IMR-90 (cell line): ENCODE measurements around the gene NACC1. TPM values are rescaled to one million over a fixed set of nuclear protein-coding genes. Genes with fewer than 3 reads are reported as not detected.

Experiments used
- ATAC-seq: fragments of 200-7000 bp; cut with Tn5 transposase; 2 replicates; pipeline ENCODE4 v1.9.1; 2020; ENCODE audit warnings: low read depth, mild to moderate bottlenecking, moderate library complexity
- BruUV-seq: library from RNA; stranded (reverse); fragments of 400-500 nt; replicated peaks from 2 replicates; lab custom pipeline; 2021; lab: Mats Ljungman, UMichigan
- CTCF ChIA-PET: fragments of 300-600 bp; formaldehyde crosslinking; extraction: SDS; loops from one replicate; lab custom pipeline; 2021; ENCODE audit warnings: antibody characterized with exemption; lab: Yijun Ruan, JAX
- POLR2A ChIA-PET: fragments of 300-600 bp; sonication (Branson Sonifier 250); formaldehyde crosslinking; loops from one replicate; lab custom pipeline; 2022; ENCODE audit warnings: antibody characterized with exemption; ENCODE audit not compliant: unreplicated experiment; lab: Charles Lee
- DNase-seq: peaks from one replicate; pipeline ENCODE4 v3.0.0; 2013
- H2AFZ ChIP-seq: replicated peaks from 2 replicates; pipeline ENCODE3; 2013; ENCODE audit warnings: low read length, mild to moderate bottlenecking; ENCODE audit not compliant: poor library complexity
- H2AK5ac ChIP-seq: 2 replicates; pipeline ENCODE4 v1.6.1; 2013; ENCODE audit warnings: low read depth, low read length, inconsistent platforms
- H2AK9ac ChIP-seq: replicated peaks from 2 replicates; pipeline ENCODE3; 2013; ENCODE audit warnings: mild to moderate bottlenecking, low read depth, low read length, moderate library complexity; ENCODE audit not compliant: poor library complexity
- H2BK120ac ChIP-seq: 2 replicates; pipeline ENCODE4 v1.6.1; 2013; ENCODE audit warnings: low read depth, low read length, inconsistent platforms
- H2BK15ac ChIP-seq: 3 replicates; pipeline ENCODE4 v1.6.1; 2013; ENCODE audit warnings: low read depth, low read length, inconsistent platforms
- H2BK20ac ChIP-seq: 2 replicates; pipeline ENCODE4 v1.6.1; 2013; ENCODE audit warnings: low read depth, mild to moderate bottlenecking, inconsistent platforms, low read length, moderate library complexity
- H2BK5ac ChIP-seq: 2 replicates; pipeline ENCODE4 v1.6.1; 2013; ENCODE audit warnings: mild to moderate bottlenecking, low read depth, low read length, inconsistent platforms; ENCODE audit not compliant: poor library complexity, severe bottlenecking
- H3K14ac ChIP-seq: replicated peaks from 2 replicates; pipeline ENCODE4 v1.6.1; 2013; ENCODE audit warnings: low read depth, low read length, inconsistent platforms
- H3K18ac ChIP-seq: 2 replicates; pipeline ENCODE4 v1.6.1; 2013; ENCODE audit warnings: low read depth, low read length, control low read depth
- H3K23ac ChIP-seq: 2 replicates; pipeline ENCODE4 v1.6.1; 2013; ENCODE audit warnings: low read depth, low read length, inconsistent platforms
- H3K27ac ChIP-seq: 2 replicates; pipeline ENCODE4 v1.5.1; 2013; ENCODE audit warnings: mild to moderate bottlenecking, control low read depth, low read length; ENCODE audit not compliant: insufficient read depth
- H3K27me3 ChIP-seq: 2 replicates; pipeline ENCODE4 v1.6.1; 2013; ENCODE audit warnings: low read length; ENCODE audit not compliant: control insufficient read depth, insufficient read depth
- H3K36me3 ChIP-seq: 2 replicates; pipeline ENCODE4 v1.6.1; 2013; ENCODE audit warnings: low read length, mixed read lengths; ENCODE audit not compliant: control insufficient read depth, insufficient read depth
- H3K4ac ChIP-seq: 2 replicates; pipeline ENCODE4 v1.6.1; 2013; ENCODE audit warnings: low read depth, low read length, inconsistent platforms
- H3K4me1 ChIP-seq: 2 replicates; pipeline ENCODE4 v1.6.1; 2013; ENCODE audit warnings: low read length, mixed read lengths; ENCODE audit not compliant: control insufficient read depth, insufficient read depth
- H3K4me2 ChIP-seq: 2 replicates; pipeline ENCODE4 v1.6.1; 2013; ENCODE audit warnings: low read depth, mild to moderate bottlenecking, control low read depth, low read length, moderate library complexity
- H3K4me3 ChIP-seq: 2 replicates; pipeline ENCODE4 v1.5.1; 2013; ENCODE audit warnings: low read depth, mild to moderate bottlenecking, control low read depth, low read length, moderate library complexity; ENCODE audit not compliant: insufficient read depth
- H3K56ac ChIP-seq: 2 replicates; pipeline ENCODE4 v1.6.1; 2013; ENCODE audit warnings: low read length, inconsistent platforms; ENCODE audit not compliant: insufficient read depth; ENCODE audit errors: extremely low read depth
- H3K79me1 ChIP-seq, 2 experiments: 2 replicates each; pipeline ENCODE4 v1.6.1; 2013; ENCODE audit warnings: low read length in 2 of 2, inconsistent platforms in 1 of 2, low read depth in 1 of 2
- H3K9ac ChIP-seq: 2 replicates; pipeline ENCODE4 v1.6.1; 2013; ENCODE audit warnings: low read depth, low read length, control low read depth
- H3K9me1 ChIP-seq: 2 replicates; pipeline ENCODE4 v1.6.1; 2013; ENCODE audit warnings: low read length, inconsistent platforms; ENCODE audit not compliant: insufficient read depth
- H3K9me3 ChIP-seq: 2 replicates; pipeline ENCODE4 v1.6.1; 2013; ENCODE audit warnings: low read length; ENCODE audit not compliant: control insufficient read depth, insufficient read depth
- H4K20me1 ChIP-seq: 2 replicates; pipeline ENCODE4 v1.6.1; 2013; ENCODE audit warnings: low read length, inconsistent platforms; ENCODE audit not compliant: insufficient read depth
- H4K5ac ChIP-seq: 2 replicates; pipeline ENCODE4 v1.6.1; 2013; ENCODE audit warnings: mild to moderate bottlenecking, low read depth, low read length, control low read depth
- H4K8ac ChIP-seq, 2 experiments: 2 replicates each; pipeline ENCODE4 v1.6.1; 2013; ENCODE audit warnings: low read depth in 2 of 2, low read length in 2 of 2, control low read depth in 1 of 2, inconsistent platforms in 1 of 2
- H4K91ac ChIP-seq: 2 replicates; pipeline ENCODE4 v1.6.1; 2013; ENCODE audit warnings: low read depth, low read length, inconsistent platforms; ENCODE audit not compliant: insufficient read depth
- BHLHE40 ChIP-seq: fragments of 150-350 bp; IDR thresholded peaks from 2 replicates; pipeline ENCODE4 v1.6.1; 2016; ENCODE audit warnings: mild to moderate bottlenecking, low read depth, low read length
- CHD1 ChIP-seq: IDR thresholded peaks from 2 replicates; pipeline ENCODE4 v1.6.1; 2012; ENCODE audit warnings: low read depth, low read length, improper control_type of control experiment
- FOS ChIP-seq: fragments of 150-350 bp; IDR thresholded peaks from 2 replicates; pipeline ENCODE4 v1.6.1; 2016; ENCODE audit warnings: low read depth, low read length
- MAFK ChIP-seq: IDR thresholded peaks from 2 replicates; pipeline ENCODE4 v1.6.1; 2012; ENCODE audit warnings: low read depth, low read length, improper control_type of control experiment
- MAZ ChIP-seq: IDR thresholded peaks from 2 replicates; pipeline ENCODE4 v1.6.1; 2012; ENCODE audit warnings: low read depth, mild to moderate bottlenecking, low read length, improper control_type of control experiment, moderate library complexity, borderline replicate concordance
- MXI1 ChIP-seq: IDR thresholded peaks from 2 replicates; pipeline ENCODE4 v1.6.1; 2012; ENCODE audit warnings: low read depth, mild to moderate bottlenecking, low read length, moderate library complexity, borderline replicate concordance
- NFE2L2 ChIP-seq: fragments of 150-350 bp; IDR thresholded peaks from 2 replicates; pipeline ENCODE4 v1.6.1; 2016; ENCODE audit warnings: low read depth, mild to moderate bottlenecking, low read length
- POLR2A ChIP-seq: IDR thresholded peaks from 2 replicates; pipeline ENCODE4 v1.6.1; 2012; ENCODE audit warnings: mild to moderate bottlenecking, low read depth, low read length
- RAD21 ChIP-seq: IDR thresholded peaks from 2 replicates; pipeline ENCODE4 v1.6.1; 2012; ENCODE audit warnings: low read length, improper control_type of control experiment
- RCOR1 ChIP-seq: IDR thresholded peaks from 2 replicates; pipeline ENCODE4 v1.6.1; 2012; ENCODE audit warnings: mild to moderate bottlenecking, low read length, improper control_type of control experiment; ENCODE audit not compliant: insufficient replicate concordance
- RFX5 ChIP-seq: IDR thresholded peaks from 2 replicates; pipeline ENCODE4 v1.8.0; 2012; ENCODE audit warnings: low read depth, mild to moderate bottlenecking, low read length, moderate library complexity
- SMC3 ChIP-seq: fragments of 150-350 bp; IDR thresholded peaks from 2 replicates; pipeline ENCODE4 v1.6.1; 2016; ENCODE audit warnings: low read depth, mild to moderate bottlenecking, antibody characterized with exemption, low read length, moderate library complexity
- WGBS, 2 experiments: methylation state at CpG; one replicate each; pipeline versions ENCODE4 v1.1.5 to v1.1.7; 2013; ENCODE audit warnings: missing lambda C conversion rate in 2 of 2; ENCODE audit not compliant: insufficient read length in 1 of 2; ENCODE audit errors: extremely low coverage in 2 of 2; 5-methylcytosine and 5-hydroxymethylcytosine counted together
- dilution Hi-C: fragments of 300-500 bp; cut with HindIII; formaldehyde crosslinking; loops from one replicate; pipeline ENCODE4 v1.14.3; 2018; ENCODE audit warnings: low sequenced_read_pairs; ENCODE audit not compliant: unreplicated experiment
- in situ Hi-C: fragments of 300-500 bp; cut with MboI; formaldehyde crosslinking; loops from 3 replicates; pipeline ENCODE4 v1.14.3; 2019; ENCODE audit warnings: low sequenced_read_pairs, inconsistent platforms, mixed read lengths
- intact Hi-C: fragments of 100-400 bp; cut with micrococcal nuclease; formaldehyde crosslinking; loops from 2 replicates; pipeline ENCODE4 v1.10.0; 2022
- polyA plus RNA-seq, 3 experiments: library from polyadenylated mRNA; depleted of rRNA; stranded (reverse); fragments of >200 nt; gene quantifications; 2 replicates each; pipeline ENCODE4 v1.2.3, GENCODE V29; 2012; ENCODE audit warnings: low replicate concordance in 1 of 3
- total RNA-seq: library from RNA; depleted of rRNA; stranded (reverse); fragments of >200 nt; gene quantifications from 2 replicates; pipeline ENCODE4 v1.2.3, GENCODE V29; 2012
- TF ChIP-seq, protein P1 (sequence below): fragments of 150-350 bp; IDR thresholded peaks from 2 replicates; pipeline ENCODE4 v1.6.1; 2016; ENCODE audit warnings: low read depth, mild to moderate bottlenecking, low read length, moderate library complexity, borderline replicate concordance
- TF ChIP-seq, protein P2 (sequence below): fragments of 150-350 bp; IDR thresholded peaks from 2 replicates; pipeline ENCODE4 v1.6.1; 2017; ENCODE audit warnings: mild to moderate bottlenecking, antibody characterized with exemption, low read length, low read depth
- TF ChIP-seq, protein P3 (sequence below): conservative IDR thresholded peaks from 2 replicates; pipeline ENCODE4 v1.5.1; 2012; ENCODE audit warnings: mild to moderate bottlenecking, low read depth, low read length, improper control_type of control experiment

Gene NACC1
- total and polyA plus RNA-seq, 2 of the 4 experiments (the other 2 are of a cell fraction): 42.5 to 181 TPM

DNA sequence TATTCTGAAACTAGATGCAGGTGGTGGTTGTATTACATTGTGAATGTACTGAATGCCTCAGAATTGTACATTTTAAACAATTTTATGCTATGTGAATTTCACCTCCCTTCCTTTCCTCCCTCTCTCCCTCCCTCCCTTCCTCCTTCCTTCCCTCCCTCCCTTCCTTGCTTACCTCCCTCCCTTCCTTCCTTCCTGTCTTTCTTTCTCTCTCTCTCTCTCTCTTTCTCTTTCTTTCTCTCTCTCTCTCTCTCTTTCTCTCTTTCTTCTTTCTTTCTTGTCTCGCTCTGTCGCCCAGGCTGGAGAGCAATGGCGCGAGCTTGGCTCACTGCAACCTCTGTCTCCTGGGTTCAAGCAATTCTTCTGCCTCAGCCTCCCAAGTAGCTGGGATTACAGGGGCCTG lies 69.4 kb downstream of the NACC1 start:
- H3K9me3 ChIP-seq: no peaks in the 10 kb centered on the region
- CTCF ChIA-PET: no interaction called here
- no peaks in the 10 kb centered on the region for H3K36me3 ChIP-seq

More for the DNA sequence above, 69.4 kb downstream of the NACC1 start:
- H2BK15ac ChIP-seq: no peak overlapping the region
- no peak for ATAC-seq
- H3K18ac ChIP-seq: no peak overlapping the region
- DNase-seq: no peak
- H3K27ac ChIP-seq: no peak overlapping the region
- no peak overlapping the region for H4K91ac ChIP-seq
- BruUV-seq: no TSS peak
- no peak overlapping the region for H3K9ac ChIP-seq
- no CpG with 5 or more reads among the region's 4 CpGs for whole genome bisulfite sequencing, 2 experiments
- H2AK5ac ChIP-seq: no peak overlapping the region
- H3K23ac ChIP-seq: no peak overlapping the region
- no peaks in the 10 kb centered on the region for H3K79me1 ChIP-seq
- no peaks in the 10 kb centered on the region for H4K20me1 ChIP-seq
- no peak overlapping the region for H2BK20ac ChIP-seq
- no peak overlapping the region for H2BK5ac ChIP-seq
- in situ Hi-C loops: no loop called here
- H3K4me3 ChIP-seq: no peak overlapping the region
- intact Hi-C loops: no loop called here
- H3K4me1 ChIP-seq: no peaks in the 10 kb centered on the region
- POLR2A ChIA-PET: no interaction called here
- no peak overlapping the region for H2BK120ac ChIP-seq
- H3K56ac ChIP-seq: no peak overlapping the region
- H3K9me1 ChIP-seq: no peaks in the 10 kb centered on the region
- H3K4ac ChIP-seq: no peak overlapping the region
- no peaks in the 10 kb centered on the region for H3K27me3 ChIP-seq
- no peak overlapping the region for H2AFZ ChIP-seq
- no peak overlapping the region for H4K5ac ChIP-seq
- no peak overlapping the region for H2AK9ac ChIP-seq
- dilution Hi-C loops: no loop called here
- no peak overlapping the region for H3K14ac ChIP-seq
- no peak overlapping the region for H4K8ac ChIP-seq
- TF ChIP-seq, protein P1, sequence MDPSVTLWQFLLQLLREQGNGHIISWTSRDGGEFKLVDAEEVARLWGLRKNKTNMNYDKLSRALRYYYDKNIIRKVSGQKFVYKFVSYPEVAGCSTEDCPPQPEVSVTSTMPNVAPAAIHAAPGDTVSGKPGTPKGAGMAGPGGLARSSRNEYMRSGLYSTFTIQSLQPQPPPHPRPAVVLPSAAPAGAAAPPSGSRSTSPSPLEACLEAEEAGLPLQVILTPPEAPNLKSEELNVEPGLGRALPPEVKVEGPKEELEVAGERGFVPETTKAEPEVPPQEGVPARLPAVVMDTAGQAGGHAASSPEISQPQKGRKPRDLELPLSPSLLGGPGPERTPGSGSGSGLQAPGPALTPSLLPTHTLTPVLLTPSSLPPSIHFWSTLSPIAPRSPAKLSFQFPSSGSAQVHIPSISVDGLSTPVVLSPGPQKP: no peak
- TF ChIP-seq SMC3: no peak
- TF ChIP-seq NFE2L2: no peak
- TF ChIP-seq RFX5: no peak
- TF ChIP-seq RAD21: no peak
- no peak for TF ChIP-seq POLR2A
- no peak for TF ChIP-seq MAZ
- no peak for TF ChIP-seq FOS
- no peak for TF ChIP-seq MXI1
- TF ChIP-seq MAFK: no peak
- no peak for TF ChIP-seq CHD1
- TF ChIP-seq, protein P2, sequence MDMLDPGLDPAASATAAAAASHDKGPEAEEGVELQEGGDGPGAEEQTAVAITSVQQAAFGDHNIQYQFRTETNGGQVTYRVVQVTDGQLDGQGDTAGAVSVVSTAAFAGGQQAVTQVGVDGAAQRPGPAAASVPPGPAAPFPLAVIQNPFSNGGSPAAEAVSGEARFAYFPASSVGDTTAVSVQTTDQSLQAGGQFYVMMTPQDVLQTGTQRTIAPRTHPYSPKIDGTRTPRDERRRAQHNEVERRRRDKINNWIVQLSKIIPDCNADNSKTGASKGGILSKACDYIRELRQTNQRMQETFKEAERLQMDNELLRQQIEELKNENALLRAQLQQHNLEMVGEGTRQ: no peak
- TF ChIP-seq, protein P3, sequence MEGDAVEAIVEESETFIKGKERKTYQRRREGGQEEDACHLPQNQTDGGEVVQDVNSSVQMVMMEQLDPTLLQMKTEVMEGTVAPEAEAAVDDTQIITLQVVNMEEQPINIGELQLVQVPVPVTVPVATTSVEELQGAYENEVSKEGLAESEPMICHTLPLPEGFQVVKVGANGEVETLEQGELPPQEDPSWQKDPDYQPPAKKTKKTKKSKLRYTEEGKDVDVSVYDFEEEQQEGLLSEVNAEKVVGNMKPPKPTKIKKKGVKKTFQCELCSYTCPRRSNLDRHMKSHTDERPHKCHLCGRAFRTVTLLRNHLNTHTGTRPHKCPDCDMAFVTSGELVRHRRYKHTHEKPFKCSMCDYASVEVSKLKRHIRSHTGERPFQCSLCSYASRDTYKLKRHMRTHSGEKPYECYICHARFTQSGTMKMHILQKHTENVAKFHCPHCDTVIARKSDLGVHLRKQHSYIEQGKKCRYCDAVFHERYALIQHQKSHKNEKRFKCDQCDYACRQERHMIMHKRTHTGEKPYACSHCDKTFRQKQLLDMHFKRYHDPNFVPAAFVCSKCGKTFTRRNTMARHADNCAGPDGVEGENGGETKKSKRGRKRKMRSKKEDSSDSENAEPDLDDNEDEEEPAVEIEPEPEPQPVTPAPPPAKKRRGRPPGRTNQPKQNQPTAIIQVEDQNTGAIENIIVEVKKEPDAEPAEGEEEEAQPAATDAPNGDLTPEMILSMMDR: no peak
- no peak for TF ChIP-seq BHLHE40
- no peak for TF ChIP-seq RCOR1
- H3K4me2 ChIP-seq: no peak overlapping the region
